ENCODE measurements around the gene RHOT1. TPM values are rescaled to one million over a fixed set of nuclear protein-coding genes. Genes with fewer than 3 reads are reported as not detected.

RHOT1 gene
- total RNA-seq, 1 donor from 2014 or later = 56.9 TPM

GRCh38 chr17:32118835-32119234, 23.5 kb upstream of the RHOT1 start:
- Histone ChIP-seq H3K27ac (replicated peaks) (no peak overlapping the region), H3K27me3 (ENCODE audit: low read depth) (peaks cover 23% of the 10 kb centered on the region), H3K4me3 (no peak overlapping the region), H3K4me1 (no peaks in the 10 kb centered on the region), H3K36me3 (no peaks in the 10 kb centered on the region), H3K9me3 (replicated peaks) (no peaks in the 10 kb centered on the region)
- TF ChIP-seq, protein P1, sequence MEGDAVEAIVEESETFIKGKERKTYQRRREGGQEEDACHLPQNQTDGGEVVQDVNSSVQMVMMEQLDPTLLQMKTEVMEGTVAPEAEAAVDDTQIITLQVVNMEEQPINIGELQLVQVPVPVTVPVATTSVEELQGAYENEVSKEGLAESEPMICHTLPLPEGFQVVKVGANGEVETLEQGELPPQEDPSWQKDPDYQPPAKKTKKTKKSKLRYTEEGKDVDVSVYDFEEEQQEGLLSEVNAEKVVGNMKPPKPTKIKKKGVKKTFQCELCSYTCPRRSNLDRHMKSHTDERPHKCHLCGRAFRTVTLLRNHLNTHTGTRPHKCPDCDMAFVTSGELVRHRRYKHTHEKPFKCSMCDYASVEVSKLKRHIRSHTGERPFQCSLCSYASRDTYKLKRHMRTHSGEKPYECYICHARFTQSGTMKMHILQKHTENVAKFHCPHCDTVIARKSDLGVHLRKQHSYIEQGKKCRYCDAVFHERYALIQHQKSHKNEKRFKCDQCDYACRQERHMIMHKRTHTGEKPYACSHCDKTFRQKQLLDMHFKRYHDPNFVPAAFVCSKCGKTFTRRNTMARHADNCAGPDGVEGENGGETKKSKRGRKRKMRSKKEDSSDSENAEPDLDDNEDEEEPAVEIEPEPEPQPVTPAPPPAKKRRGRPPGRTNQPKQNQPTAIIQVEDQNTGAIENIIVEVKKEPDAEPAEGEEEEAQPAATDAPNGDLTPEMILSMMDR (IDR thresholded peaks at IDR 0.05; ENCODE audit: borderline replicate concordance) = no peak
- DNase-seq = no peak
- intact Hi-C loops (cut with micrococcal nuclease) = no loop called here

GRCh38 chr17:32120141-32120540, 22.2 kb upstream of the RHOT1 start:
- TF ChIP-seq, protein P1 (IDR thresholded peaks at IDR 0.05; ENCODE audit: borderline replicate concordance) = no peak
- intact Hi-C loops (cut with micrococcal nuclease) = no loop called here
- Histone ChIP-seq H3K4me1 (no peaks in the 10 kb centered on the region), H3K4me3 (no peak overlapping the region), H3K36me3 (no peaks in the 10 kb centered on the region), H3K27me3 (ENCODE audit: low read depth) (peaks cover 23% of the 10 kb centered on the region), H3K27ac (replicated peaks) (no peak overlapping the region), H3K9me3 (replicated peaks) (no peaks in the 10 kb centered on the region)
- DNase-seq = no peak

DNA sequence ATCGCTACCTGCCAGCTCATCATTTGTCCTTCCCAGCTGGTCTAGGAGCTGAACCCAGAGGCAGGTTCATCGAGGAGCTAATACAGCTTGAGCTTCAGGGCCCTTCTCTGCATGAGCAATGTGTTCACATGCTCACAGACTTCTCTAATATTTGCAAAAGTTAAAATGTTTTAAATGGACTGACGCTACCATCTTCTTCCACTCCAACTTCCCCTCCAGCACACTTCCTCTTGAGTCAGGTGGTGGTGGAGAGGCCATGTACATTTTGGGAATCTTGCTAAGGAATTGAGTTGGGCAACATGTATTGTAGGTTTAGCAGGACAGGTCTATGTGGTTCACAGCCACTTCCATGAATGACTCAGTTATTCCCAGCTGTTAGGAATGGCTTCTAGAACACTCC, 21.6 kb upstream of the RHOT1 start:
- intact Hi-C loops (cut with micrococcal nuclease) = no loop called here
- H3K4me1 ChIP-seq = no peaks in the 10 kb centered on the region

DNA sequence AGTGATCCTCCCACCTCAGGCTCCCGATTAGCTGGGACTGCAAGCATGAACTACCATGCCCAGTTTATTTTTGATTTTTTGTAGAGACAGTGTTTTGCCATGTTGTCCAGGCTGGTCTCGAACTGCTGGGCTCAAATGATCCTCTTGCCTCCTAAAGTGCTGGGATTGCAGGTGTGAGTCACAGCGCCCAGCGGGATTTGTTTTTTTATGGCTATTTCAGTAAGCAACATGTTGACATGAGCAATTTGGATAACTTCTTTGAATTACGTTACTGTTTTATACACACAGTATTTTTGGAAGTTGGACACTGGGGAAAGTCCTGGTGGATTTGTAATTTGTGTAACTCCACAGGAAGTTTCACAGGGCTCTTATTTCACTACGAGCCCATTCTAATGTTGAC, 18.5 kb upstream of the RHOT1 start:
- no peak overlapping the region for H3K27ac ChIP-seq (replicated peaks)
- no peak for DNase-seq
- no peaks in the 10 kb centered on the region for H3K36me3 ChIP-seq
- H3K9me3 ChIP-seq (replicated peaks) = no peaks in the 10 kb centered on the region
- intact Hi-C loops (cut with micrococcal nuclease) = no loop called here
- peaks cover 11% of the 10 kb centered on the region for H3K27me3 ChIP-seq (ENCODE audit: low read depth)
- peaks cover 21% of the 10 kb centered on the region for H3K4me1 ChIP-seq
- TF ChIP-seq, protein P1 (IDR thresholded peaks at IDR 0.05; ENCODE audit: borderline replicate concordance) = no peak
- no peak overlapping the region for H3K4me3 ChIP-seq

More for the DNA sequence above, 21.6 kb upstream of the RHOT1 start:
- no peak overlapping the region for H3K27ac ChIP-seq (replicated peaks)
- peaks cover 23% of the 10 kb centered on the region for H3K27me3 ChIP-seq (ENCODE audit: low read depth)
- no peak for DNase-seq
- TF ChIP-seq, protein P1 (IDR thresholded peaks at IDR 0.05; ENCODE audit: borderline replicate concordance) = no peak
- H3K9me3 ChIP-seq (replicated peaks) = no peaks in the 10 kb centered on the region
- H3K4me3 ChIP-seq = no peak overlapping the region
- no peaks in the 10 kb centered on the region for H3K36me3 ChIP-seq

DNA sequence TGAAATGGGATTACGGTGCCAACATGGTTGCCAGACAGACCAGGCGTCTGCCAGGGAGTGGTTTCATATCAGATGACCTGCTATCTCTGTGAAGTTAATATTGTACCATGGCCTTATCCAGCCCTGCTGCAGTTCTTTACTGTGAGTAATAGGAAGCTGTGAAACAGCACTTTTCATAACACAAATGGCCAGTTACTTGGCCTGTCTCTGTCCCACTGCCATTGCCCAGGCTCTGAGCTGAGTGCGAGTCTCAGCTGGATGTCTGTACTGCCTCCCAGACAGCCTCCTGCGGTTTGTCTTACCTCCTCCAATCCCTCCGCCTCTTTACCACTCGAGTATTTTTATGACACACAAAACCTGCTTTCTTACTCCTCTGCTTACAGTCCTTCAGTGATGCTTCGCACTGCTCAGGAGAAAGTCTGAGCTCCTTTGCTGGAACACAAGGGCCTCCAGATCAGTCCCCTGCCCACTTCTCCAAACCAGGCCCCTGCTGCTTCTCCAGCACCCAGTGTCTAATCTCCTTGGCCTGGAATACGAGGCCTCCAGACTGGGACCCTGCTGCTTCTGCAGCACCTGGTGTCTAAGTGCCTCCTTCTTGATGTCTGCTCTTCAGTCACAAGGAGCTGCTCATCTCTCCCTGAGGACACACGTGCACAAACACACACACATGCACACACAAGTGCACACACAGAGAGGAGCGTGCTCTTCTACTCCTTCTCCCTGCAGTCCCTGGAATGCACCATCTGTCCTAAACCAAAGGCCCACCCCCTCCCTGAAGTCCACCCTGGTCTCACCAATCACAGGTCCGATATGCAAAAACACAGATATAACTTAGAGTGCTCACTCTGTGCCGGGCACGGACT, 17.1 kb upstream of the RHOT1 start:
- H3K27ac ChIP-seq (replicated peaks) = no peak overlapping the region
- H3K36me3 ChIP-seq = no peaks in the 10 kb centered on the region
- no peak for DNase-seq
- peaks cover 3% of the 10 kb centered on the region for H3K27me3 ChIP-seq (ENCODE audit: low read depth)
- TF ChIP-seq, protein P1 (IDR thresholded peaks at IDR 0.05; ENCODE audit: borderline replicate concordance) = no peak
- H3K4me1 ChIP-seq = peaks cover 27% of the 10 kb centered on the region
- no peaks in the 10 kb centered on the region for H3K9me3 ChIP-seq (replicated peaks)
- no peak overlapping the region for H3K4me3 ChIP-seq
- intact Hi-C loops (cut with micrococcal nuclease) = no loop called here

All from left ventricle myocardium inferior (tissue), 1 donor.